Measurements from ENCODE around the gene SVOPL.
"Not testable (repeated sequence)": the region's sequence is repeated elsewhere in the genome, so short reads cannot be mapped to it uniquely, and the experiment has no call there.

The SVOPL gene

GRCh38 chr7:138698281-138698680 is 2.9 kb downstream of the SVOPL start:
- no peak for DNase-seq

GRCh38 chr7:138697535-138698182 is 3.5 kb downstream of the SVOPL start:
- no peak for DNase-seq

GRCh38 chr7:138695776-138696175 is 5.4 kb downstream of the SVOPL start:
- DNase-seq = not testable (repeated sequence)

GRCh38 chr7:138695106-138695505 is 6.1 kb downstream of the SVOPL start:
- no peak for DNase-seq

GRCh38 chr7:138691178-138691577 is 10.0 kb downstream of the SVOPL start:
- no peak for DNase-seq

GRCh38 chr7:138690495-138690894 is 10.7 kb downstream of the SVOPL start:
- DNase-seq = no peak

- not testable (repeated sequence) for DNase-seq
Measured at GRCh38 chr7:138688037-138688436, 13.1 kb downstream of the SVOPL start.

- DNase-seq = no peak
Measured at GRCh38 chr7:138684340-138684739, 16.8 kb downstream of the SVOPL start.

GRCh38 chr7:138679793-138680192 is 21.4 kb downstream of the SVOPL start:
- DNase-seq = no peak

GRCh38 chr7:138670594-138670993 is 30.6 kb downstream of the SVOPL start:
- DNase-seq = no peak

GRCh38 chr7:138669364-138669763 is 31.8 kb downstream of the SVOPL start:
- DNase-seq = no peak

- no peak for DNase-seq
Measured at GRCh38 chr7:138668946-138669345, 32.2 kb downstream of the SVOPL start.

GRCh38 chr7:138668229-138668596 is 32.9 kb downstream of the SVOPL start:
- no peak for DNase-seq

- no peak for DNase-seq
Measured at GRCh38 chr7:138667535-138668228, 33.5 kb downstream of the SVOPL start.

- no peak for DNase-seq
Measured at GRCh38 chr7:138666385-138666784, 34.8 kb downstream of the SVOPL start.

- DNase-seq = no peak
Measured at GRCh38 chr7:138665669-138666140, 35.5 kb downstream of the SVOPL start.

GRCh38 chr7:138665249-138665648 is 35.9 kb downstream of the SVOPL start:
- DNase-seq = no peak

GRCh38 chr7:138663725-138664710 is 37.1 kb downstream of the SVOPL start:
- DNase-seq = no peak

- DNase-seq = no peak
Measured at GRCh38 chr7:138662991-138663320, 38.2 kb downstream of the SVOPL start.

- no peak for DNase-seq
Measured at GRCh38 chr7:138662076-138662990, 38.8 kb downstream of the SVOPL start.

GRCh38 chr7:138661069-138661635 is 40.0 kb downstream of the SVOPL start:
- DNase-seq = no peak

GRCh38 chr7:138658889-138659288 is 42.3 kb downstream of the SVOPL start:
- DNase-seq = no peak
